Stimulated activated CD8-positive, alpha-beta memory T cell treated with anti-CD3 and anti-CD28 coated beads, Interleukin-4, amount 100 ng/mL, for 1 hour (primary cell): Measurements from ENCODE around the gene GPC6.

Source experiments
- DNase-seq, 2 donors: peaks; one replicate each; pipeline ENCODE4 v3.0.0-alpha.2; 2020; ENCODE audit warnings: low read depth in 2 of 2, low spot score in 1 of 2

The GPC6 gene

GRCh38 chr13:93368718-93369117, 142.1 kb downstream of the GPC6 start:
- DNase-seq, result no peak

GRCh38 chr13:93372856-93373255, 146.2 kb downstream of the GPC6 start:
- DNase-seq, result no peak

GRCh38 chr13:93375491-93375890, 148.9 kb downstream of the GPC6 start:
- DNase-seq, result no peak

GRCh38 chr13:93377196-93377595, 150.6 kb downstream of the GPC6 start:
- DNase-seq, result no peak

GRCh38 chr13:93378184-93378583, 151.6 kb downstream of the GPC6 start:
- DNase-seq, result no peak

- no peak for DNase-seq
Observed at GRCh38 chr13:93386116-93386515, 159.5 kb downstream of the GPC6 start.

GRCh38 chr13:93388701-93389100, 162.1 kb downstream of the GPC6 start:
- DNase-seq, result no peak

- DNase-seq, result no peak
Observed at GRCh38 chr13:93397619-93398018, 171.0 kb downstream of the GPC6 start.

GRCh38 chr13:93398167-93399035, 171.8 kb downstream of the GPC6 start:
- no peak for DNase-seq

GRCh38 chr13:93399212-93399611, 172.6 kb downstream of the GPC6 start:
- no peak for DNase-seq

- DNase-seq, result no peak
Observed at GRCh38 chr13:93406136-93406535, 179.5 kb downstream of the GPC6 start.

- no peak for DNase-seq
Observed at GRCh38 chr13:93407551-93407950, 180.9 kb downstream of the GPC6 start.

GRCh38 chr13:93409001-93409400, 182.4 kb downstream of the GPC6 start:
- DNase-seq, result no peak

GRCh38 chr13:93409816-93410215, 183.2 kb downstream of the GPC6 start:
- no peak for DNase-seq

- no peak for DNase-seq
Observed at GRCh38 chr13:93411186-93411680, 184.6 kb downstream of the GPC6 start.

GRCh38 chr13:93412676-93413075, 186.1 kb downstream of the GPC6 start:
- no peak for DNase-seq

GRCh38 chr13:93413972-93414717, 187.5 kb downstream of the GPC6 start:
- no peak for DNase-seq

- DNase-seq, result no peak
Observed at GRCh38 chr13:93416736-93417355, 190.2 kb downstream of the GPC6 start.

GRCh38 chr13:93418398-93418797, 191.8 kb downstream of the GPC6 start:
- no peak for DNase-seq

GRCh38 chr13:93420206-93420605, 193.6 kb downstream of the GPC6 start:
- DNase-seq, result no peak

- DNase-seq, result no peak
Observed at GRCh38 chr13:93420887-93421286, 194.3 kb downstream of the GPC6 start.
